ENCODE results near the gene DAGLB.
A peak's percentile ranks its signal among the peaks of the same experiment; 100 is the strongest.
"Not testable (repeated sequence)": the region's sequence is repeated elsewhere in the genome, so short reads cannot be mapped to it uniquely, and the experiment has no call there.

The DAGLB gene

GRCh38 chr7:6395898-6396595 lies 51.7 kb downstream of the DAGLB start:
- DNase-seq: no peak

GRCh38 chr7:6394114-6394513 lies 53.6 kb downstream of the DAGLB start:
- no peak for DNase-seq

- DNase-seq: no peak
Observed at GRCh38 chr7:6393667-6394056, 54.1 kb downstream of the DAGLB start.

GRCh38 chr7:6392712-6393666 lies 54.8 kb downstream of the DAGLB start:
- DNase-seq: no peak

GRCh38 chr7:6389728-6390127 lies 58.0 kb downstream of the DAGLB start:
- no peak for DNase-seq

- no peak for DNase-seq
Observed at GRCh38 chr7:6387734-6388294, 59.9 kb downstream of the DAGLB start.

GRCh38 chr7:6386779-6387178 lies 61.0 kb downstream of the DAGLB start:
- DNase-seq: no peak

- DNase-seq: no peak
Observed at GRCh38 chr7:6385909-6386560, 61.7 kb downstream of the DAGLB start.

GRCh38 chr7:6385110-6385781 lies 62.5 kb downstream of the DAGLB start:
- DNase-seq: no peak

GRCh38 chr7:6384327-6384726 lies 63.4 kb downstream of the DAGLB start:
- no peak for DNase-seq

- DNase-seq: no peak
Observed at GRCh38 chr7:6382817-6383216, 64.9 kb downstream of the DAGLB start.

GRCh38 chr7:6381846-6382245 lies 65.9 kb downstream of the DAGLB start:
- DNase-seq: not testable (repeated sequence)

GRCh38 chr7:6380310-6381095 lies 67.3 kb downstream of the DAGLB start:
- no peak for DNase-seq

- DNase-seq: no peak
Observed at GRCh38 chr7:6379886-6380285, 67.9 kb downstream of the DAGLB start.

- not testable (repeated sequence) for DNase-seq
Observed at GRCh38 chr7:6378556-6378955, 69.2 kb downstream of the DAGLB start.

GRCh38 chr7:6376820-6377219 lies 70.9 kb downstream of the DAGLB start:
- no peak for DNase-seq

GRCh38 chr7:6375348-6376101 lies 72.2 kb downstream of the DAGLB start:
- peak; percentile 40 for DNase-seq

- DNase-seq: no peak
Observed at GRCh38 chr7:6367701-6368211, 80.0 kb downstream of the DAGLB start.

- DNase-seq: no peak
Observed at GRCh38 chr7:6365451-6365850, 82.3 kb downstream of the DAGLB start.

GRCh38 chr7:6360841-6361240 lies 86.9 kb downstream of the DAGLB start:
- DNase-seq: no peak

GRCh38 chr7:6359734-6360133 lies 88.0 kb downstream of the DAGLB start:
- no peak for DNase-seq
